Sigmoid colon (tissue), 7 donors: Measurements from ENCODE around the gene SCRN1. TPM values are rescaled to one million over a fixed set of nuclear protein-coding genes. Genes with fewer than 3 reads are reported as not detected.
"Not testable (repeated sequence)": the region's sequence is repeated elsewhere in the genome, so short reads cannot be mapped to it uniquely, and the experiment has no call there.

Experiments
- DNase-seq: peaks from one replicate; pipeline ENCODE4 v3.0.0-alpha.2; 2019
- H3K27ac ChIP-seq, 4 donors: fragments of 200-600 bp; sonication (generic); one replicate each; pipeline ENCODE4 v1.5.1; 2016 to 2019; ENCODE audit warnings: mild to moderate bottlenecking in 1 of 4
- H3K27me3 ChIP-seq, 3 donors: fragments of 200-600 bp; sonication (generic); one replicate each; pipeline ENCODE4 v1.5.1; 2019; ENCODE audit warnings: mild to moderate bottlenecking in 1 of 3
- H3K36me3 ChIP-seq, 4 donors: fragments of 200-600 bp; sonication (generic); one replicate each; pipeline ENCODE4 v1.5.1; 2016 to 2019
- H3K4me1 ChIP-seq, 4 donors: fragments of 200-600 bp; sonication (generic); one replicate each; pipeline ENCODE4 v1.5.1; 2017 to 2019
- H3K4me3 ChIP-seq, 4 donors: fragments of 200-600 bp; sonication (generic); one replicate each; pipeline ENCODE4 v1.5.1; 2017 to 2019; ENCODE audit warnings: mild to moderate bottlenecking in 2 of 4, moderate library complexity in 1 of 4
- H3K9me3 ChIP-seq, 4 donors: fragments of 200-600 bp in 3 of 4; sonication (generic) in 3 of 4; one replicate each; pipeline versions ENCODE4 v1.5.1 to v1.6.1; 2013 to 2019
- EP300 ChIP-seq, 4 donors: sonication (generic); formaldehyde crosslinking; IDR thresholded peaks; one replicate each; pipeline ENCODE4 v1.6.1; 2017; ENCODE audit warnings: antibody characterized with exemption in 4 of 4
- POLR2A ChIP-seq, 2 donors: fragments of 450-650 bp; IDR thresholded peaks; one replicate each; pipeline ENCODE4 v1.6.1; 2016; ENCODE audit warnings: antibody characterized with exemption in 2 of 2, mild to moderate bottlenecking in 2 of 2, moderate library complexity in 2 of 2
- POLR2AphosphoS5 ChIP-seq, 4 donors: sonication (generic); formaldehyde crosslinking; IDR thresholded peaks; one replicate each; pipeline ENCODE4 v1.6.1; 2017; ENCODE audit warnings: antibody characterized with exemption in 4 of 4
- WGBS, 2 donors: extraction: QIAGEN DNeasy Blood & Tissue Kit; methylation state at CpG; one replicate each; pipeline ENCODE4 v1.1.7; 2013; 5-methylcytosine and 5-hydroxymethylcytosine counted together
- intact Hi-C: fragments of 100-400 bp; cut with DNase I; formaldehyde crosslinking; loops from one replicate; pipeline ENCODE4 v1.15.1; 2023
- polyA plus RNA-seq, 3 donors: library from polyadenylated mRNA; stranded (reverse); fragments of 200-250 nt; gene quantifications; one replicate each; pipeline ENCODE4 v1.2.3, GENCODE V29; 2013
- total RNA-seq, 4 donors: library from RNA; depleted of rRNA; stranded (reverse); fragments of >200 nt; gene quantifications; one replicate each; pipeline ENCODE4 v1.1.0, GENCODE V29; 2016
- TF ChIP-seq, protein P1 (sequence below), 4 experiments: fragments of 450-650 bp in 3 of 4; fragments of 200-600 bp in 1 of 4; IDR thresholded peaks; one replicate each; pipeline ENCODE4 v1.5.1; 2016 to 2019; ENCODE audit warnings: antibody characterized with exemption in 4 of 4, mild to moderate bottlenecking in 3 of 4, moderate library complexity in 2 of 4
- donor health status: healthy with polysubstance abuse.
- donor health status: Bipolar disorder and iron deficiency.
- donor health status: healthy.

The SCRN1 gene
- total and polyA plus RNA-seq, 7 donors = 5.1 to 55.0 (median 44.5) TPM

DNA sequence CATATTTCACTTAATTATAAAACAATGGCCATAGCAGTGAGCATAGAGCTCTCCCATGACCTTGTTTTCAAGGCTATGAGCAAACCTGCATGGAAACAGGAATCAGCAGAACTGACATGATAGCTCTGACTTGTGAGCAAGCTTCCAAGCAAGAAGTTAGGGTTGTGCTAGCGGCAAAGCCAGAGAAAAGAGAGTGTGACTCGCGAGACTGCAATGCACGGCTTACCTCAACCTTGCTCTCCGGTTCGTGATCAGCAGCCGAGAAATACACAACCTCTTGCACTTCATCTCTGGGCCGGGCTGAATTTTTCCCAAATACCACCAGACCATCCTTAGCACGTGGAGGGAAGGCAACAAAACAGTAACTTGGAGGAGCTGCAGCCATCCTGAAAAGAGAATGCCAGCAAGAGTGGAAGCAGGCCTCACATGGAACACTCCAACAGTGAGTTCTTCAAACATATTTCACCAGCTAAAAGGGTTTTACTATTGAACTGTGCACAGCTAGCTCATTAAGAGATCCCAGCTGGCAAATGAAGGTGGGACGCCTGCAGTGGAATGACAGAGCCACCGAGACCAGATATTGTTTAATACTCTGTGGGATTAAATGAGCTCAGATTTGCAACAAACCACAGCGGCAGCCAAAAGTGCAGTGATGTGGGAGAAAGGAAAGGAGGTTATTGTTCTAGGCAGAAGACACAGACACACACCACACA is 20.8 kb downstream of the SCRN1 start:
- H3K9me3 ChIP-seq = no peaks in the 10 kb centered on the region
- WGBS, 2 donors = 85 to 90% methylated on average over 12 of the region's 12 CpGs
- intact Hi-C loops = no loop called here
- H3K27me3 ChIP-seq = no peaks in the 10 kb centered on the region
- no peak for TF ChIP-seq EP300 (IDR thresholded peaks at IDR 0.05)
- TF ChIP-seq POLR2A (IDR thresholded peaks at IDR 0.05) = no peak
- TF ChIP-seq, protein P1, sequence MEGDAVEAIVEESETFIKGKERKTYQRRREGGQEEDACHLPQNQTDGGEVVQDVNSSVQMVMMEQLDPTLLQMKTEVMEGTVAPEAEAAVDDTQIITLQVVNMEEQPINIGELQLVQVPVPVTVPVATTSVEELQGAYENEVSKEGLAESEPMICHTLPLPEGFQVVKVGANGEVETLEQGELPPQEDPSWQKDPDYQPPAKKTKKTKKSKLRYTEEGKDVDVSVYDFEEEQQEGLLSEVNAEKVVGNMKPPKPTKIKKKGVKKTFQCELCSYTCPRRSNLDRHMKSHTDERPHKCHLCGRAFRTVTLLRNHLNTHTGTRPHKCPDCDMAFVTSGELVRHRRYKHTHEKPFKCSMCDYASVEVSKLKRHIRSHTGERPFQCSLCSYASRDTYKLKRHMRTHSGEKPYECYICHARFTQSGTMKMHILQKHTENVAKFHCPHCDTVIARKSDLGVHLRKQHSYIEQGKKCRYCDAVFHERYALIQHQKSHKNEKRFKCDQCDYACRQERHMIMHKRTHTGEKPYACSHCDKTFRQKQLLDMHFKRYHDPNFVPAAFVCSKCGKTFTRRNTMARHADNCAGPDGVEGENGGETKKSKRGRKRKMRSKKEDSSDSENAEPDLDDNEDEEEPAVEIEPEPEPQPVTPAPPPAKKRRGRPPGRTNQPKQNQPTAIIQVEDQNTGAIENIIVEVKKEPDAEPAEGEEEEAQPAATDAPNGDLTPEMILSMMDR (IDR thresholded peaks at IDR 0.05) = no peak
- no peak for TF ChIP-seq POLR2AphosphoS5 (IDR thresholded peaks at IDR 0.05)
- H3K4me1 ChIP-seq = peaks cover 0 to 6% (median 2%) of the 10 kb centered on the region in 4 donors
- DNase-seq = no peak
- no peak overlapping the region for H3K27ac ChIP-seq
- H3K36me3 ChIP-seq = peaks cover 0 to 5% (median 0%) of the 10 kb centered on the region in 4 donors
- H3K4me3 ChIP-seq = no peak overlapping the region

GRCh38 chr7:29965030-29965429 is 24.6 kb downstream of the SCRN1 start:
- 77 to 89% methylated on average over 3 of the region's 3 CpGs for WGBS, 2 donors
- Histone ChIP-seq H3K27ac (no peak overlapping the region), H3K27me3 (no peaks in the 10 kb centered on the region)

GRCh38 chr7:29962035-29962434 is 27.6 kb downstream of the SCRN1 start:
- TF ChIP-seq, protein P1 (IDR thresholded peaks at IDR 0.05) = no peak
- TF ChIP-seq EP300 (IDR thresholded peaks at IDR 0.05) (no peak), POLR2A (IDR thresholded peaks at IDR 0.05) (no peak), POLR2AphosphoS5 (IDR thresholded peaks at IDR 0.05) (no peak)
- peaks cover 0 to 4% (median 0%) of the 10 kb centered on the region in 4 donors for H3K36me3 ChIP-seq
- no peak overlapping the region for H3K4me3 ChIP-seq
- peaks cover 0 to 3% (median 0%) of the 10 kb centered on the region in 4 donors for H3K4me1 ChIP-seq
- H3K27me3 ChIP-seq = no peaks in the 10 kb centered on the region
- H3K27ac ChIP-seq = no peak overlapping the region
- DNase-seq = no peak
- no peaks in the 10 kb centered on the region for H3K9me3 ChIP-seq
- intact Hi-C loops = no loop called here
- 97% methylated on average over 1 of the region's 1 CpG for WGBS, 2 donors

More at GRCh38 chr7:29965030-29965429, 24.6 kb downstream of the SCRN1 start:
- H3K9me3 ChIP-seq = no peaks in the 10 kb centered on the region
- H3K4me1 ChIP-seq = peaks cover 0 to 6% (median 2%) of the 10 kb centered on the region in 4 donors
- H3K36me3 ChIP-seq = peaks cover 0 to 5% (median 0%) of the 10 kb centered on the region in 4 donors
- intact Hi-C loops = no loop called here
- no peak for DNase-seq
- no peak overlapping the region for H3K4me3 ChIP-seq
- TF ChIP-seq POLR2A (IDR thresholded peaks at IDR 0.05) (no peak), EP300 (IDR thresholded peaks at IDR 0.05) (no peak), POLR2AphosphoS5 (IDR thresholded peaks at IDR 0.05) (no peak)
- TF ChIP-seq, protein P1 (IDR thresholded peaks at IDR 0.05) = no peak

GRCh38 chr7:29961611-29962010 is 28.0 kb downstream of the SCRN1 start:
- H3K27me3 ChIP-seq, DNase-seq, H3K27ac ChIP-seq, intact Hi-C loops, H3K9me3 ChIP-seq, H3K36me3 ChIP-seq, H3K4me3 ChIP-seq, H3K4me1 ChIP-seq: not testable (repeated sequence)
- WGBS, 2 donors = 96 to 97% methylated on average over 19 of the region's 19 CpGs

DNA sequence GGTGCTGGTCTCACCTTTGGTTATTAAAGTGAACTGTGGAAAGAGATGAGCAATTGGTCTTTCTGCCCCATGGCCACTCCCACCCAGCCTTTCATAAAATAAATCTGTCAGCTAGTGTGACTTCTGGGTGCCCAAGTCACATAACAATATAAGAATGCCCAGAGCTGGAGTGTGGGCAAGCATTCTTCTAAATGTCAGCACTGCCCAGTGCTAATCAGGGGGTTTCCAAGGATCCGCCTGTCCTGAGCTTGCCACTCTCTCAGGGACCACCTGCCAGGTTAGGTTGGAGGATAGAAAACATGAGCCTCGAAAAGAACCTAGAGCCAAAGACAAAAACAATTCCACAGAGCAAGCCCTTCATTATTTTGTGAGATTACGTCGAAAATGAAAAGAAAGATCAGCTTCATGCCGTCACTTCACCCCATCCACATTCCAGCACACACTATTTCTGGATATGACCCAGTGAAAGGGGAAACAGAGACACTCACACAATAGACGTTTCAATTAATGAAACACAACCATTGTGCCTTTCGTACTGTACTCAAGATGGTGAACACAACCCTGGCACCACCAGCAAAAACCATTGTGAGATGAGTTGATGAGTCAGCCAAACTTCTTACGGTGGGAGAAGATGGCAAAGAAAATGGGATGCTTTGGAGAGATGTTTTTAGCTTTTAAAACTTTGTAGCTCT is 30.8 kb downstream of the SCRN1 start:
- no peak overlapping the region for H3K4me3 ChIP-seq
- DNase-seq = no peak
- H3K4me1 ChIP-seq = peaks cover 0 to 3% (median 0%) of the 10 kb centered on the region in 4 donors
- TF ChIP-seq POLR2A (IDR thresholded peaks at IDR 0.05) (no peak), POLR2AphosphoS5 (IDR thresholded peaks at IDR 0.05) (no peak), EP300 (IDR thresholded peaks at IDR 0.05) (no peak)
- TF ChIP-seq, protein P1 (IDR thresholded peaks at IDR 0.05) = no peak
- intact Hi-C loops = no loop called here
- H3K9me3 ChIP-seq = no peaks in the 10 kb centered on the region
- no peaks in the 10 kb centered on the region for H3K27me3 ChIP-seq
- WGBS, 2 donors = 94 to 95% methylated on average over 8 of the region's 8 CpGs
- peaks cover 0 to 22% (median 0%) of the 10 kb centered on the region in 4 donors for H3K36me3 ChIP-seq
- peak overlapping the region in 1 of 4 donors; percentile 10 for H3K27ac ChIP-seq
